COLO829 (cell line): Measurements from ENCODE around the gene CCDC178.
A peak's percentile ranks its signal among the peaks of the same experiment; 100 is the strongest.

ENCODE experiments used
- DNase-seq: peaks from one replicate; pipeline ENCODE4 v3.0.0; 2012; ENCODE audit warnings: low spot score

The CCDC178 gene

GRCh38 chr18:33116376-33116775 lies 324.1 kb downstream of the CCDC178 start:
- DNase-seq, result no peak

DNA sequence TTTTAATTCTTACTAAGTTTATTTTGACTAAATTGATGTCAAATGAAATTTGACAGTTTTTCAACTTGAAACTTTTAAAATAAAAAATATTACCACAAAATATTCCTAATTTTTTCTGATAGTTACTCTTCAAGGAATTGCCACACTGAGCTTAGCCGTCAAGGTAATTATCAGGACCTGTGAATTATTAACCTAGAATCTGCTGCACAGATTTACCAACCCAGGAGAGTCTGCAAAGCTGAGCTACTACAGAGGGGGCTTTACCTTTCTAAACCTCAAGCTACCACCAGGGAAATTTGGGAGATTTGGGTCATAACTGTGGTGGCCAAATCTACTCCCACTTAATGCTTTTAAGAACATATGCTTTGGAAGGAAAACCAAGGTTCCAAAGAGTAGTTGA lies 324.6 kb downstream of the CCDC178 start:
- DNase-seq, result no peak

DNA sequence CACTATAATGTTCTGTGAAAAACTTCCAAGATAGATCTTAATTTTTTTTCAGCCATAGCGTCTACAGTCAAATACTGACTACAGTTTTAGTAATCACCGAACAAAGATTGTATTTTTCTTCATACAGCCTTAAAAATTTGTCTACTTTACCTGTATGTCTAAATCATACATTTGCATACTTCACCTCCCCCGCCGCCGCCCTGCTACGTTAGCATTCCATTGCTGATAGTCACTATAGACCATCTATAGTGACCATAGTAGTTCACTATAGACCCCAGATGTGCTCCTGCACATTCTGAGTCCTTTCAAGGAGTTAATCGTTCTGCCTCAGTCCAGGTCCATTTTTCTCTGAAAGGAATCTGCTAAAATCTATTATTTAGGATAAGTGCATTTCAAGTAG lies 325.0 kb downstream of the CCDC178 start:
- DNase-seq, result no peak

DNA sequence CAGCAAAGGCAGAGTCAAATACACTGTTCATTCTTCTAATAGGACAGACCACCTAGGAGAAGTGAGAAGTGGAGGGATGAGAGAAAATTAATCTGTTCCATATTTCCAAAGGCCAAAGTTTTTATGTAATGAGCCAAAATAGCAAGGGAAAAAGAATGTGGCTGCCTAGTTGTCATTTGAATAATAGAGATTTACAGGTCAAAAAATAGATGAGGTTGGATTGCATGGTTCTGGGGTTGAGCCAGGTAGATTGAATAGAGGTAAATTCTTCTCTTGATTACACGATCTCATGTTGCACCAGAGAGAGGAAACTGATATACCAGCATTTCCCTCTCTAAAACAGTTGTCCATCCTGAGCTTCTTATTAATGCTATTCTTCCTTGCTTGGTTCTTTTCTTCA lies 325.8 kb downstream of the CCDC178 start:
- no peak for DNase-seq

GRCh38 chr18:33113416-33113815 lies 327.1 kb downstream of the CCDC178 start:
- no peak for DNase-seq

GRCh38 chr18:33107511-33107910 lies 333.0 kb downstream of the CCDC178 start:
- no peak for DNase-seq

DNA sequence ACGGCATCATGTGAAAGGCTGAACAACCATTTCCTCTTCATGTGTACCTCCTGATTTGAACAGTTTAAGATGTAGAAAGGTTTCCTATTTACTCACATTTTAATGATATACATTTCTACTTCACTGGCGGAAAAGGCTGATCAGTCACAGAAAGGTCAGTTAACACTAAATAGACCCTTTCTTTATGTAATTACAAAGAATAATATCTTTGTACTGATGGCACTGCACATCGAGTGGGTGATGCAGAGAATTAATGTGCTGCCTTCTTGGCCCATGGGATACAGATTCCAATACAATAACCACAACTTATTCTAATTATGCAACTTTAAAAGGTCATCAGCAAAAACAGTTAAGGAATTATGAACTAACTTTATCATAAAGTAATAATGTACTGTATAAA lies 339.2 kb downstream of the CCDC178 start:
- peak; percentile 56 for DNase-seq

GRCh38 chr18:33099626-33100025 lies 340.9 kb downstream of the CCDC178 start:
- DNase-seq, result no peak

DNA sequence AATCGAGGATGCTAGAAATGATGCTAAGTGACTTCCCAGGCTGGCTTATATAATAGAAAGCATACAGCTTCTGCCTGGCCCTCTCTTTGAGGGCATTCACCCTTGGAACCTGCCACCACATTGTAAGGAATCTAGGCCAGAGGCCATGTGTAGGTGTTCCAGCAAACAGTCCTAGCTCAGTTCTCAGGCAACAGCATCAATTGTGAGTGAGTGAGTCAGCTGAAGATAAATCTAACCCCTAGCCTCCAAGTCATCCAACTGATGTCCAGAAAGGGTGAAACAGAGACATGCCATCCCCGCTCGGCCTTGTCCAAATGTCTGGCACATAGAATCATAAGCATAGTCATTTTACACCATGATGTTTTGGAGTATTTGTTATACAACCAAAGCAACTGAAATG lies 343.4 kb downstream of the CCDC178 start:
- DNase-seq, result peak; percentile 3

- DNase-seq, result no peak
These were observed 350.1 kb downstream of the CCDC178 start for GRCh38 chr18:33090461-33090860.

GRCh38 chr18:33076601-33077000 lies 363.9 kb downstream of the CCDC178 start:
- no peak for DNase-seq

GRCh38 chr18:33074125-33074524 lies 366.4 kb downstream of the CCDC178 start:
- DNase-seq, result no peak

GRCh38 chr18:33062834-33063364 lies 377.6 kb downstream of the CCDC178 start:
- DNase-seq, result no peak

DNA sequence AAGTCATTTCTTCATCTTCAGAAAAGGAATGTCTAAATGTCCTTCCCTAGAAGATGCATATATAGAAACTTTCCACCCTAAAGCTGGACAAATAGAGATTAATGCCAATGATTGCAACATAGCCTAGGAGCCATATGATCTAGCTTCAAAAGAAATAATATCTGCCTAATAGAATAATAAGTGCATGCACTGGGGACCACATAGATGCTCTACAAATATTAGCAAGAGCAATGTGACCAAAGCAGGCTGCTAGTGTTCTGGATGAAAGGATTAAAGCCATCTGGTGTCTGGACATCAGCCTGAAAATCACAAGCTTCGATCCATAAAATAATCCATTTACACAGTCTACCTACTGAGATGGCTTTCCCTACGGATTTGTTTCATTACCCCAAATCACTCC lies 387.6 kb downstream of the CCDC178 start:
- DNase-seq, result no peak

- DNase-seq, result no peak
These were observed 389.1 kb downstream of the CCDC178 start for GRCh38 chr18:33051407-33051806.

GRCh38 chr18:33040213-33040612 lies 400.3 kb downstream of the CCDC178 start:
- no peak for DNase-seq

DNA sequence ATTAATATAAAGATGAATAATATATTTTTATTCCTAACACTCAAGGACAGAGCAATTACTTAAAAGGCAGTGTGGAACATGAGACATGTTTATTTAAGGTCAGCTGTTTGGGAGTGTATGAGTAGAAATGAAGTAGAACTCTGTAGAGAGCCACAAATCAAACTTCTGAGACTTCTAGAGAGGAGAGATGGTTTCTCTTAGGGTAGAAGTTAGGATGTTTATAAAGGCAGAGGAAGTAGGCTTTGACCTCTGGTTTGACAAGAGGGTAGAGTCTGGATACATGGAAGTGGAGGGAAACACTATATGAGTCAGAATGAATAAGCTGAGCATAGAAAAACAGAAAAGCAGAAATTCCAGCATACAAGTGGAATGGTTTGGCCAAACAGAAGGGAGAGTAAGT lies 405.6 kb downstream of the CCDC178 start:
- no peak for DNase-seq

DNA sequence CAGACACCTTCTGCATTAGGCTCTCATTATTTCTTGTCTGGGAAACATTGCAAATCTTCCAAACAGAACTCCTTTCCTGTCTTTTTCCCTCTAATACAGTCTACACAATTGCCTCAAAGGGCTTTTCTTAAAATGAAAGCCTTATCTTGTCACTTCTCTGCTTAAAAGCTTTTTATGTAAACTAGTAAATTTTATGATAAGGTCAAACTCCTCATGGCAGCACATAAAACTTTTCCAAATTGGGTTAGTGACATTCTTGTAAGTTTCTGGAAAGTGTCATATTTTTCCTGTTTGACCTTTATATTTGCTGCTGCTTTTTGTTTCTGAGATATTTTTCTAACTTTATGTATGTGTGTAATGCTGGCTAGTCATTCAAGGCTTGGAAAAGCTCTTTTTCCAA lies 406.3 kb downstream of the CCDC178 start:
- no peak for DNase-seq

DNA sequence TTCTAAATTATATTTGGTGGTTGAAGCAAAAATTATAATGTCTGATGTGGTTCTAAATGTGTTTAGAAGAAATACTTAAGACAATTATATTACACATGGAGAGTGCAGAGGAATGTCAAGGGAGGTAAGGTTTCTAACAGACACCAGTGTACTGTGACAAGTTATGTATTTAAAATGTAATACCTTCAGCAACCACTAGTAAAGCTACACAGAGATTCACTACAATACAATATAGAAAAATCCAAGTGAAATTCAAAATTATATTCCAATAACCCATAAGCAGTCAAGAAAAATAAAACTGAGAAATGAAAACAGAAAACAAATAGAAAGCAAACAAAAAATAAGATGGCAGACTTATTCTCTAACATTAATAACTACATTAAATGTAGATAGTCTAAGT lies 418.2 kb downstream of the CCDC178 start:
- DNase-seq, result no peak

- DNase-seq, result no peak
These were observed 419.6 kb downstream of the CCDC178 start for GRCh38 chr18:33020877-33021276.

DNA sequence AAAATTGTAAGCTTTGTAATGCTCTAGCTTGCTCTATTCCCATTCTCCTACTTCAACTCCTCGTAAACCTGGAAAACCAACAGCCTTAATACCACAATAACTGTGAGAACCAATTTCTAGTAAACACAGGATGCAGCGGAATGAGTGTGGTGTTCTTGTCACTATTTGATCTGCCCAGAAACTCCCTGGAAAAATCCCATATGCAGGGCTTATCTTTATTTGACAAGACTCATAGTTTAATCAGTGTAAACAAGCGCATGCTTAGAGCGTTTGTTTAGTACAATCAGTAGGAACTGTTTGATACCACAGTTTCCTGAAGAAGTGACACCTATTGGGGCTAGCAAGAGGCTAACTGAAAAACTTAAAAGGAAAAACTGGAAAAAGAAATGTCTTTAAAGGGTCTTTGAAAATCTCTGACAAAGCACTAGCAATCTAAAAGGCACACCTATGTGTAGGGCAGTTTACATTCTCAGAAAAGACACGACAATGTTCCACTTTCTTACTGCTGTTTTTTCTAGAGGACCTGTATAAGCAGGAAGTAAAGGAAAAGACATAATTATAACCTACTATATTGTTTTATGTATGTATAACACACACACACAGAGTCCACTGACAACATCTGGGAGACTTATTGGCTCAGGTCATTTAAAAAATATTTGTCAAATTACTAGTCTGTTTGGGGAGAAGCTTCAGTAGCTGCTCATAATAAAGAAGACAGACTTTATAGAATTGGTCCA lies 426.3 kb downstream of the CCDC178 start:
- DNase-seq, result no peak

DNA sequence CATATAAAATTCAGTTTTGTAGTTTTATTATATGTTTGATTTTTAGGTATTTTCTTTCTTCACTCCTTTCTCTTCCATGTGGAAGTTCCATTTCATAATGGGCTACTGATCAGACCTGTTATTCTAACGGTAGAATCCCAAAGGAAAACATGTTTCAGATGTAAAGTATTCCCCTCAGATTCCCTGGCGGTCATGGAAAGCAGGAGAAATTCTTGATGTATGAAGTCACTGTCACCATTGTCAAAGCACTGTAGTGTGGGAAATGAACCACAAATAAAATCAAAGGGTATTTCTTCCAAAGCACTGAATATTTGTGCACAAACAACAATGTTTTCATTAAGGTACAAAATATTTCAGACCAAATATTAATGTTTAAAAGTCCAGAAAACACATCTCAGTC lies 430.4 kb downstream of the CCDC178 start:
- peak; percentile 13 for DNase-seq

GRCh38 chr18:32998921-32999320 lies 441.6 kb downstream of the CCDC178 start:
- DNase-seq, result no peak

GRCh38 chr18:32998285-32998684 lies 442.2 kb downstream of the CCDC178 start:
- DNase-seq, result no peak
